Coronary artery (tissue), 2 donors: ENCODE measurements around the gene ATIC.

ENCODE experiments used
- DNase-seq: peaks from one replicate; pipeline ENCODE4 v3.0.0-alpha.2; 2017; ENCODE audit warnings: low spot score
- H3K27ac ChIP-seq, 2 donors: fragments of 200-600 bp; sonication (generic); one replicate each; pipeline ENCODE4 v1.5.1; 2016 to 2019
- H3K4me3 ChIP-seq: fragments of 200-600 bp; sonication (generic); 2 replicates; pipeline ENCODE4 v1.5.1; 2016; ENCODE audit warnings: mild to moderate bottlenecking, moderate library complexity
- TF ChIP-seq, protein P1 (sequence below): fragments of 200-600 bp; sonication (generic); IDR thresholded peaks from one replicate; pipeline ENCODE4 v1.5.1; 2019; ENCODE audit warnings: antibody characterized with exemption

Gene ATIC

GRCh38 chr2:215363039-215363438, 51.2 kb downstream of the ATIC start:
- DNase-seq = no peak
- TF ChIP-seq, protein P1, sequence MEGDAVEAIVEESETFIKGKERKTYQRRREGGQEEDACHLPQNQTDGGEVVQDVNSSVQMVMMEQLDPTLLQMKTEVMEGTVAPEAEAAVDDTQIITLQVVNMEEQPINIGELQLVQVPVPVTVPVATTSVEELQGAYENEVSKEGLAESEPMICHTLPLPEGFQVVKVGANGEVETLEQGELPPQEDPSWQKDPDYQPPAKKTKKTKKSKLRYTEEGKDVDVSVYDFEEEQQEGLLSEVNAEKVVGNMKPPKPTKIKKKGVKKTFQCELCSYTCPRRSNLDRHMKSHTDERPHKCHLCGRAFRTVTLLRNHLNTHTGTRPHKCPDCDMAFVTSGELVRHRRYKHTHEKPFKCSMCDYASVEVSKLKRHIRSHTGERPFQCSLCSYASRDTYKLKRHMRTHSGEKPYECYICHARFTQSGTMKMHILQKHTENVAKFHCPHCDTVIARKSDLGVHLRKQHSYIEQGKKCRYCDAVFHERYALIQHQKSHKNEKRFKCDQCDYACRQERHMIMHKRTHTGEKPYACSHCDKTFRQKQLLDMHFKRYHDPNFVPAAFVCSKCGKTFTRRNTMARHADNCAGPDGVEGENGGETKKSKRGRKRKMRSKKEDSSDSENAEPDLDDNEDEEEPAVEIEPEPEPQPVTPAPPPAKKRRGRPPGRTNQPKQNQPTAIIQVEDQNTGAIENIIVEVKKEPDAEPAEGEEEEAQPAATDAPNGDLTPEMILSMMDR = no peak
- no peak overlapping the region for H3K27ac ChIP-seq
- H3K4me3 ChIP-seq = no peak overlapping the region

GRCh38 chr2:215363461-215364156, 51.8 kb downstream of the ATIC start:
- TF ChIP-seq, protein P1 = no peak
- Histone ChIP-seq H3K4me3 (no peak overlapping the region), H3K27ac (peak overlapping the region in 1 of 2 donors; percentile 5)
- DNase-seq = no peak

- Histone ChIP-seq H3K4me3 (no peak overlapping the region), H3K27ac (peak overlapping the region in 1 of 2 donors; percentile 5)
- TF ChIP-seq, protein P1 = no peak
- no peak for DNase-seq
Measured at GRCh38 chr2:215364157-215365155, 52.6 kb downstream of the ATIC start.

GRCh38 chr2:215365184-215365658, 53.4 kb downstream of the ATIC start:
- no peak for DNase-seq
- TF ChIP-seq, protein P1 = no peak
- Histone ChIP-seq H3K4me3 (no peak overlapping the region), H3K27ac (no peak overlapping the region)

DNA sequence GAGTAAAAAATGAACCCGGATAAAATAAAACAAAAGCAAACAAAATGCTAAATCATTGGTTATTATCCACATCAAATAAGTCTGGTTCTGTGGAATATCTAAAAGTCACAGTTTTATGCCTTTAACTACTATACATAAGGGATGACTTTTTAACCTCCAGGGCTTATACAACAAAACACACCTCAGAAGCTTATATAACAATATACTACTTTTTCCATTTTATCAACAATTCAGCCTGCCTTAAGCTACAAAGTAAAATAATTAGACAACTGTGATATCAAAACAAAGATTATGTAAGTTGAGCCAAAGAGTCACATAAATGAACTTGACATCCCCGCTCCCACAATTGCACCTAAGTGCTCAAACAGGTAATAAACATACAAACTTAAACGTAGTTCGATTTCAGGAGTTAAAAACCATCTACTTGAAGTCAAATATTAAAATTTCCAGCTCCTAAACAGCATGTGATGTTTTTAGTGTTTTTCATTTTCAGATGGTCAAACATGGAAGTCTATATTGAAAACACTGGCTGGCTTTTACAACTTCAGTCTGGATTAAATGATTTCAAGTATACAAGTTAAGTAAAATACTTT, 54.7 kb downstream of the ATIC start:
- no peak for DNase-seq
- TF ChIP-seq, protein P1 = no peak
- Histone ChIP-seq H3K27ac (no peak overlapping the region), H3K4me3 (no peak overlapping the region)

DNA sequence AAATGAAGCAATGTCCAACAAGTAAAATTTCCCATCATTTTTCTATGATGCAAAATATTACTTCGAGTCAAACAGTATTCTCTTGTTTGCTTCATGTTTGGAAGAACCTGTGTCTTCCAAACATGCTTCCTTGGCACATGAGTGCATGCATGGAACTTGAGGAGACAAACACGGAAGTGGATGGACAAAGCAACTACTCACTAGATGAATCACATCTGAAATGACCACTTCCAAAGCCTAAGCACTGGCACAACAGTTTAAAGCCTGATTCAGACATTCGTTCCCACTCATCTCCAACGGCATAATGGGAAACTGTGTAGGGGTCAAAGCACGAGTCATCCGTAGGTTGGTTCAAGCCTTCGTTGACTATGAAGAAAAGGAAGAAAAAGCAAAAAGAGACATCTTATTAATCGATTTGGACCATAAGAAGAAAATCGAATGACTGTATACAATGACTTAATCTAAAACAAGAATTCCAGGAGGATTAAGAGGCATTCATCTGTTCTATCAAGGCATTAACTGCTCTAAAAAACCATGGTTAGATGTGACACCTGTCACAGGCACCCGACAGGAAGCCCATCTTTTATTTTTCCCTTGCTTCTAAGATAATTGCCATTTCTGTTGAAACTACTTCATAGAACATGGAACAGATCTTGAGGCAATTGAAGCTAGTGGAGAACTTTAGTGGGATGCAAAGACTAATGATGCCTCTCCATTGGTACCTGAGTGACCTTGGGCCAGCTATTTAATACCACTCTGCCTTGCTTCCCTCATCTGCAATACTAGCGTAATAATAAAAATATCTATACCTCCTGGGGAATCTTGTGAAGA, 56.0 kb downstream of the ATIC start:
- TF ChIP-seq, protein P1 = no peak
- Histone ChIP-seq H3K27ac (no peak overlapping the region), H3K4me3 (no peak overlapping the region)
- DNase-seq = no peak
